Thoracic aorta (tissue), 2 donors: Measurements from ENCODE around the gene PIAS2. TPM values are rescaled to one million over a fixed set of nuclear protein-coding genes. Genes with fewer than 3 reads are reported as not detected.
"Not testable (repeated sequence)": the region's sequence is repeated elsewhere in the genome, so short reads cannot be mapped to it uniquely, and the experiment has no call there.

Experiments
- ATAC-seq: fragments of 150-250 bp; one replicate; pipeline ENCODE4 v1.8.0; 2017; ENCODE audit warnings: low read depth; ENCODE audit not compliant: insufficient number of reproducible peaks, low FRiP score
- DNase-seq: peaks from one replicate; pipeline ENCODE4 v3.0.0-alpha.2; 2020; ENCODE audit warnings: low spot score
- H3K27ac ChIP-seq, 2 donors: fragments of 200-600 bp; sonication (generic); 1 replicate in 1 of 2; 2 replicates in 1 of 2; pipeline ENCODE4 v1.5.1; 2016; ENCODE audit warnings: mild to moderate bottlenecking in 2 of 2, moderate library complexity in 2 of 2
- H3K27me3 ChIP-seq: fragments of 200-600 bp; sonication (generic); replicated peaks from 2 replicates; pipeline ENCODE4 v1.6.0; 2016; ENCODE audit warnings: mild to moderate bottlenecking; ENCODE audit not compliant: insufficient read depth
- H3K36me3 ChIP-seq: fragments of 200-600 bp; sonication (generic); one replicate; pipeline ENCODE4 v1.5.1; 2016
- H3K4me1 ChIP-seq, 2 donors: fragments of 200-600 bp; sonication (generic); 1 replicate in 1 of 2; 2 replicates in 1 of 2; pipeline versions ENCODE4 v1.5.1 to v1.6.0; 2016; ENCODE audit warnings: low read depth in 2 of 2, mild to moderate bottlenecking in 1 of 2; ENCODE audit not compliant: control insufficient read depth in 1 of 2
- H3K4me3 ChIP-seq: fragments of 200-600 bp; sonication (generic); 2 replicates; pipeline ENCODE4 v1.5.1; 2016; ENCODE audit warnings: mild to moderate bottlenecking
- H3K9me3 ChIP-seq: fragments of 200-600 bp; sonication (generic); 2 replicates; pipeline ENCODE4 v1.5.1; 2016
- total RNA-seq, 2 donors: library from RNA; depleted of rRNA; stranded (reverse); fragments of >200 nt; gene quantifications; one replicate each; pipeline versions ENCODE4 v1.1.0 to v1.2.3, GENCODE V29; 2016
- TF ChIP-seq, protein P1 (sequence below): fragments of 200-600 bp; sonication (generic); IDR thresholded peaks from one replicate; pipeline ENCODE4 v1.5.1; 2019; ENCODE audit warnings: antibody characterized with exemption

PIAS2 gene
- total RNA-seq, 2 donors from 2014 or later, result 30.6 to 38.2 TPM

DNA sequence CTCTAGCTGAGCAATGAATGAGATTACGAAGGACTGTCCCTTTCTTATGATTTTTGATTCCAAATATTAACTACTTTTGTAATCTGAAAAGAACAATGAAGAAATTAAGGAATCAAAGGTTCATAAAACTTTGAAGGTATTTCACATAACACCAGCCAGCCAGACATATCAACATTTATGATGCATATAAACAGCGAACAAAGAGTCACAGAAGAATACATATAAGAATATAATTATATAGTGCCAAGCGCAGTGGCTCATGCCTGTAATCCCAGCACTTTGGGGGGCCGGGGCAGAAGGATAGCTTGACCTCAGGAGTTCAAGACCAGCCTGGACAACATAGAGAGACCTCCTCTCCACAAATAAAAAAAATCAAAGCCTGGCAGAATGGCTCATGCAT is 34.1 kb downstream of the PIAS2 start:
- H3K4me3 ChIP-seq, result no peak overlapping the region
- ATAC-seq, result no peak
- H3K9me3 ChIP-seq, result peaks cover 2% of the 10 kb centered on the region
- TF ChIP-seq, protein P1, sequence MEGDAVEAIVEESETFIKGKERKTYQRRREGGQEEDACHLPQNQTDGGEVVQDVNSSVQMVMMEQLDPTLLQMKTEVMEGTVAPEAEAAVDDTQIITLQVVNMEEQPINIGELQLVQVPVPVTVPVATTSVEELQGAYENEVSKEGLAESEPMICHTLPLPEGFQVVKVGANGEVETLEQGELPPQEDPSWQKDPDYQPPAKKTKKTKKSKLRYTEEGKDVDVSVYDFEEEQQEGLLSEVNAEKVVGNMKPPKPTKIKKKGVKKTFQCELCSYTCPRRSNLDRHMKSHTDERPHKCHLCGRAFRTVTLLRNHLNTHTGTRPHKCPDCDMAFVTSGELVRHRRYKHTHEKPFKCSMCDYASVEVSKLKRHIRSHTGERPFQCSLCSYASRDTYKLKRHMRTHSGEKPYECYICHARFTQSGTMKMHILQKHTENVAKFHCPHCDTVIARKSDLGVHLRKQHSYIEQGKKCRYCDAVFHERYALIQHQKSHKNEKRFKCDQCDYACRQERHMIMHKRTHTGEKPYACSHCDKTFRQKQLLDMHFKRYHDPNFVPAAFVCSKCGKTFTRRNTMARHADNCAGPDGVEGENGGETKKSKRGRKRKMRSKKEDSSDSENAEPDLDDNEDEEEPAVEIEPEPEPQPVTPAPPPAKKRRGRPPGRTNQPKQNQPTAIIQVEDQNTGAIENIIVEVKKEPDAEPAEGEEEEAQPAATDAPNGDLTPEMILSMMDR, result no peak
- no peak for DNase-seq
- H3K4me1 ChIP-seq, result peaks cover 0 to 6% of the 10 kb centered on the region in 2 donors
- no peak overlapping the region for H3K27ac ChIP-seq
- H3K27me3 ChIP-seq, result no peaks in the 10 kb centered on the region
- H3K36me3 ChIP-seq, result no peaks in the 10 kb centered on the region

DNA sequence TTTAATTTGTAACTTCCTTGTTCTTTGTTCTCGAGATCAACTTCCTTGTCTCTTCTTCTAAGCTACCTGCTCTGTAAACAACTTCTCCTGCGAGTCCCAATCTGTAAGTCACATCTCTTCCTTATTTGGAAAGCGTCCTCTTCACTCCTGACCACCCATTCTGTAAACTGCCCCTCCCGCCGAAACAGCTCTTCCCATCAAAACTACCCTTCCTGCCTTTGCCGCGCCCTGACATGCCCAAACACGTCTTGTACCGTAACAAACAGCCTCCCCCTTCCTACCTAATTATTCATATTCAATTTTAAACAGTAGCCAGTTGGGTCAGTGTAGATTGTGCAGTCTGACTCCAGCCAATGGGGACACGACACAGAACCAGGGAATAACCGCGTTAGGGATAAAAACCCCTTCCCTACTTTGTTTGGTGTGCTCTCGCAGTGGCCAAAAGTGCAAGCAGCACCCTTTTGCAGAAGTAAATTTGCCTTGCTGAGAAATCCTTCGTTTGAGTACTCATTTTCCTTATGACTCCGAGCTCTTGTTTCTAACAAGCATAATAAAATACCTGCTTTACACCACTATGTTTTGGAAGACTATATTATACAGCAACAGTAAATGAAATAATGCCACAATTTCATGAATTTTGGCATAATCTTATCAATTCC is 39.8 kb downstream of the PIAS2 start:
- H3K4me3 ChIP-seq, result no peak overlapping the region
- TF ChIP-seq, protein P1, result no peak
- no peak overlapping the region for H3K27ac ChIP-seq
- peaks cover 8% of the 10 kb centered on the region for H3K9me3 ChIP-seq
- H3K27me3 ChIP-seq, result no peaks in the 10 kb centered on the region
- no peak for DNase-seq
- no peaks in the 10 kb centered on the region for H3K36me3 ChIP-seq
- ATAC-seq, result no peak
- H3K4me1 ChIP-seq, result no peaks in the 10 kb centered on the region

DNA sequence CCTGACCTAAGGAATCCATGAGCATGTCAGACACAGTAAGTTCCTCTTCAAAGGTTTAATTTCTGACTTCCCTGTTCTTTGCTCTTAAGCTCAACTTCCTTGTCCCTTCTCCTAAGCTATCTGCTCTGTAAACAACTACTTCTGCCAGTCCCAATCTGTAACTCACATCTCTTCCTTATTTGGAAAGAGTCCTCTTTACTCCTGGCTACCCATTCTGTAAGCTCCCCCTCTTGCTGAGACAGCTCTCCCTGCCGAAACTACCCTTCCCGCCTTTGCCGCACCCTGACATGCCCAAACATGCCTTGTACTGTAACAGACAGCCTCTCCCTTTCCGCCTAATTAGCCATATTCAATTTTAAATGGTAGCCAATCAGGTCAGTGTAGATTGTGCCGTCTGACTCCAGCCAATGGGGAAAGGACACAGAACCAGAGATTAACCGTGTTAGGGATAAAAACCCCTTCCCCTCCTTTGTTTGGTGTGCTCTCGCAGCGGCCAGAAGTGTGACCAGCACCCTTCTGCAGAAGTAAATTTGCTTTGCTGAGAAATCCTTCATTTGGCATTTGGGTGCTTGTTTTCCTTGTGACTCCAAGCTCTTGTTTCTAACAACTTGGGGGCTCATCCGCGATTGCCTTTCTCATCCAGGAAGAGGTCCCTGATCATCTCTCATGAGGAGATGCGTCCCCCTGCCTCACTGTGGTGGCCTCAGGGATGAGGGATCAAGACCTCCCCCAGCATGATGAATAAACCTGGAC is 49.0 kb downstream of the PIAS2 start:
- no peak for ATAC-seq

DNA sequence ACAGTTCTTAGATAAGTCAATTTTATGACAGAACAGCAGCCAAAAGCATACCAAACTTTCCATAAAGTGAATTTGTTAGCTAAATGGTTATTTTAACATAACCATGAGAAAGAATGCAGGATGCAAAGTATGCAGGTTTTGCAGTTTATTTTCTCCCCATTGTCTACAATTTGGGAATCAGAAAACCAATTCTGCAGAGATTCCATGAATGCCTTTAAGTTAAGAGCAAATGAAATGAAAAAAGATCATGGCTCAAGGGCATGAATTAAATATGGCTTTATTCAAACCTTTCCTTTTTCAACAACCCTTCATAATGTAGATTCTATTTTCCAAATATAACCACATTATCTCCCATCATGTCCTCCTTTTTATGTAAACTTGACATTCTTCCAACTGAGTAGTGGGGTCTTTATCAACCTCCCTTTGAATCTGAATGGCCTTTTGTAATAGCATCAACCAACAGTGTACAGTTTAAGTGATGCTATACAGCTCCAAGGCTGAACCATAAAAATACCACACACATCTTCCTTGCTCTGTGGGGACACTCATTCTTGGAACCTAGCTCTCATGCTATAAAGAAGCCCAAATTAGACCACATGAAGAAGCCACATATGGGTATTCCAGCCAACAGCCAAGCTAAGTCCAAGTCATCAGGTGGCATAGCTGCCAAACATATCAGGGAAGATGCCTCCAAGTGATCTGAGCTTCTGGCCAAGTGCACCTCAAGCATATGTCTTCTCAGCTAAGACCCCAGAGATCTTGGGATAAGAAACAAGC is 49.8 kb downstream of the PIAS2 start:
- TF ChIP-seq, protein P1, result no peak
- Histone ChIP-seq H3K27me3 (no peaks in the 10 kb centered on the region), H3K4me3 (no peak overlapping the region), H3K27ac (no peak overlapping the region), H3K4me1 (no peaks in the 10 kb centered on the region), H3K36me3 (peaks cover 7% of the 10 kb centered on the region), H3K9me3 (peaks cover 14% of the 10 kb centered on the region)
- DNase-seq, result no peak
- ATAC-seq, result no peak

More for the DNA sequence above, 49.0 kb downstream of the PIAS2 start:
- Histone ChIP-seq H3K4me1 (no peaks in the 10 kb centered on the region), H3K27me3 (no peaks in the 10 kb centered on the region), H3K27ac (no peak overlapping the region), H3K36me3 (peaks cover 5% of the 10 kb centered on the region), H3K4me3 (no peak overlapping the region), H3K9me3 (peaks cover 14% of the 10 kb centered on the region)
- TF ChIP-seq, protein P1, result no peak
- DNase-seq, result no peak

DNA sequence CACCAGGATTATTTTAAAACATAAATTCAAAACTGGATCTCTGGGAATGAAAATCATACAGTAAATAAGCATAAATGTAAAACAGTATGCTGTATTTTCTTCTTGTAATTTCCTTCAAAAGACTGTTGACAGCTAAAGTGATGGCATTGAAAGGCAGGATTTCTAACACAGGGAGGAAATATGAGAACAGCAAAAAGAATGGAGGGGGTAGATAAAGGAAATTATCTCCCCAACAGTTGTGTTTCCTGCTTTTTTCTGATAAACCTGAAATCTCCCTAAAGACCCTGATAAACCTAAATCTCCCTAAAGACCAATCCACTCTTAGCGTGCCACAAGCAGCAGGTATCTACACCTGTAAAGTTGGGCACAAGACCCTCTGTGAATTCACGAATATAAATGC is 50.8 kb downstream of the PIAS2 start:
- no peak for ATAC-seq
- H3K27me3 ChIP-seq, result no peaks in the 10 kb centered on the region
- H3K4me3 ChIP-seq, result no peak overlapping the region
- TF ChIP-seq, protein P1, result no peak
- H3K27ac ChIP-seq, result no peak overlapping the region
- H3K9me3 ChIP-seq, result peaks cover 14% of the 10 kb centered on the region
- no peak for DNase-seq
- peaks cover 7% of the 10 kb centered on the region for H3K36me3 ChIP-seq
- H3K4me1 ChIP-seq, result no peaks in the 10 kb centered on the region

DNA sequence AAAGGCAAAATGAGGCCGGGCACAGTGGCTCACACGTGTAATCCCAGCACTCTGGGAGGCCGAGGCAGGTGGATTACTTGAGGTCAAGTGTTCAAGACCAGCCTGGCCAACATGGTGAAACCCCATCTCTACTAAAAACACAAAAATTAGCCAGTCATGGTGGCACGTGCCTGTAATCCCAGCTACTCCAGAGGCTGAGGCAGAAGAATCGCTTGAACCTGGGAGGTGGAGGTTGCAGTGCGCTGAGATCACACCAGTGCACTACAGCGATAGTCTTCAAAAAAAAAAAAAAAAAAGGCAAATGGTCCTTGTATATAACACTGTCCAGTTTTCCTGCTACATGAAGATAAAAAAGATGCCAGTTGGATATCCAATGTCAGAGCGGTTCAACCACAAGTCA is 52.1 kb downstream of the PIAS2 start:
- not testable (repeated sequence) for ATAC-seq, H3K4me3 ChIP-seq, H3K27ac ChIP-seq, DNase-seq, H3K36me3 ChIP-seq, H3K27me3 ChIP-seq, H3K4me1 ChIP-seq
- H3K9me3 ChIP-seq, result peaks cover 14% of the 10 kb centered on the region
